HCT116 (cell line): ENCODE data around the gene ICA1. TPM values are rescaled to one million over a fixed set of nuclear protein-coding genes. Genes with fewer than 3 reads are reported as not detected.

Source experiments
- ATAC-seq: fragments of 200-7000 bp; cut with Tn5 transposase; 2 replicates; pipeline ENCODE4 v1.9.1; 2020; ENCODE audit warnings: mild to moderate bottlenecking, moderate library complexity
- BruUV-seq: library from RNA; stranded (reverse); fragments of 400-500 nt; replicated peaks from 2 replicates; lab custom pipeline; 2021; lab: Mats Ljungman, UMichigan
- CTCF ChIA-PET: fragments of 300-600 bp; sonication (Branson Sonifier 250); formaldehyde crosslinking; loops from one replicate; lab custom pipeline; 2021; ENCODE audit warnings: antibody characterized with exemption; lab: Charles Lee
- POLR2A ChIA-PET: fragments of 300-600, 350-600 bp; sonication (Branson Sonifier 250); formaldehyde crosslinking; loops from one replicate; lab custom pipeline; 2021; ENCODE audit warnings: antibody characterized with exemption; lab: Charles Lee
- RAD21 ChIA-PET, 2 experiments: fragments of 300-600 bp; sonication (Branson Sonifier 250); formaldehyde crosslinking; loops; one replicate each; lab custom pipeline; 2023; ENCODE audit warnings: low total read pairs in 2 of 2; ENCODE audit not compliant: uncharacterized antibody in 2 of 2, unreplicated experiment in 2 of 2, low non-redundant PET in 1 of 2; lab: Charles Lee
- DNase-seq: peaks from one replicate; pipeline ENCODE4 v3.0.0-alpha.2; 2010; ENCODE audit warnings: low read depth, low spot score
- H2AFZ ChIP-seq: fragments of 200-600 bp; shearing (Covaris generic), sonication (generic); 2 replicates; pipeline ENCODE4 v1.6.1; 2017; ENCODE audit warnings: low read depth, mixed run types, mixed read lengths, antibody characterized with exemption, low read length; ENCODE audit not compliant: poor library complexity, severe bottlenecking
- H3K27ac ChIP-seq: 2 replicates; pipeline ENCODE4 v1.5.1; 2012; ENCODE audit warnings: low read depth, low read length
- H3K27me3 ChIP-seq: fragments of 200-600 bp; sonication (generic); 2 replicates; pipeline ENCODE4 v1.6.1; 2016; ENCODE audit warnings: mixed run types, low read length, mixed read lengths; ENCODE audit not compliant: insufficient read depth
- H3K36me3 ChIP-seq, 2 experiments: fragments of 200-500 bp in 1 of 2; fragments of 200-600 bp in 1 of 2; sonication (Bioruptor generic) in 1 of 2; sonication (generic) in 1 of 2; 2 replicates each; pipeline versions ENCODE4 v1.5.1 to v1.6.1; 2014 to 2016; ENCODE audit warnings: low read length in 2 of 2, inconsistent platforms in 1 of 2, mixed read lengths in 1 of 2, mixed run types in 1 of 2; ENCODE audit not compliant: insufficient read depth in 2 of 2, control insufficient read depth in 1 of 2
- H3K4me1 ChIP-seq, 2 experiments: fragments of 200-600 bp in 1 of 2; sonication (generic) in 1 of 2; 2 replicates each; pipeline versions ENCODE4 v1.5.1 to v1.6.1; 2012 to 2017; ENCODE audit warnings: low read length in 2 of 2, inconsistent platforms in 1 of 2, mild to moderate bottlenecking in 1 of 2, mixed read lengths in 1 of 2, mixed run types in 1 of 2, moderate library complexity in 1 of 2; ENCODE audit not compliant: insufficient read depth in 2 of 2, control insufficient read depth in 1 of 2
- H3K4me2 ChIP-seq: fragments of 200-600 bp; sonication (generic); 2 replicates; pipeline ENCODE4 v1.6.1; 2017; ENCODE audit warnings: mixed run types, low read length, mixed read lengths
- H3K4me3 ChIP-seq, 2 experiments: fragments of 200-600 bp in 1 of 2; sonication (generic) in 1 of 2; replicated peaks in 1 of 2; 2 replicates each; pipeline ENCODE4 v1.5.1; 2011 to 2016; ENCODE audit warnings: low read length in 2 of 2, control low read depth in 1 of 2, low read depth in 1 of 2, mild to moderate bottlenecking in 1 of 2, mixed read lengths in 1 of 2, mixed run types in 1 of 2
- H3K79me2 ChIP-seq: fragments of 200-600 bp; sonication (generic); 2 replicates; pipeline ENCODE4 v1.6.1; 2017; ENCODE audit warnings: mild to moderate bottlenecking, mixed run types, low read length, moderate library complexity, mixed read lengths; ENCODE audit not compliant: insufficient read depth
- H3K9ac ChIP-seq: fragments of 200-600 bp; sonication (generic); 2 replicates; pipeline ENCODE4 v1.6.1; 2016; ENCODE audit warnings: low read length, mixed read lengths
- H3K9me2 ChIP-seq: fragments of 200-600 bp; sonication (generic), shearing (Covaris generic); 2 replicates; pipeline ENCODE4 v1.6.1; 2017; ENCODE audit warnings: mixed run types, mild to moderate bottlenecking, moderate library complexity; ENCODE audit not compliant: insufficient read depth
- H3K9me3 ChIP-seq, 2 experiments: fragments of 200-500 bp in 1 of 2; fragments of 200-600 bp in 1 of 2; sonication (Bioruptor generic) in 1 of 2; sonication (generic) in 1 of 2; 2 replicates each; pipeline ENCODE4 v1.6.1; 2014 to 2017; ENCODE audit warnings: low read length in 2 of 2, mixed read lengths in 2 of 2, inconsistent platforms in 1 of 2, low read depth in 1 of 2, mild to moderate bottlenecking in 1 of 2, mixed run types in 1 of 2, moderate library complexity in 1 of 2; ENCODE audit not compliant: control insufficient read depth in 1 of 2, insufficient read depth in 1 of 2
- H4K20me1 ChIP-seq: fragments of 200-600 bp; sonication (generic), shearing (Covaris generic); 2 replicates; pipeline ENCODE4 v1.6.1; 2017; ENCODE audit warnings: mixed run types, mild to moderate bottlenecking, moderate library complexity; ENCODE audit not compliant: insufficient read depth
- CBX3 ChIP-seq: IDR thresholded peaks from 2 replicates; pipeline ENCODE4 v1.6.1; 2012; ENCODE audit warnings: low read depth
- CEBPB ChIP-seq: IDR thresholded peaks from 2 replicates; pipeline ENCODE4 v1.6.1; 2012; ENCODE audit warnings: low read depth
- FOSL1 ChIP-seq: IDR thresholded peaks from 2 replicates; pipeline ENCODE4 v1.6.1; 2012; ENCODE audit warnings: low read depth
- JUND ChIP-seq: IDR thresholded peaks from 2 replicates; pipeline ENCODE4 v1.6.1; 2012
- YY1 ChIP-seq: IDR thresholded peaks from 2 replicates; pipeline ENCODE4 v1.6.1; 2011; ENCODE audit warnings: low read length, low read depth, moderate library complexity, mild to moderate bottlenecking; ENCODE audit not compliant: insufficient replicate concordance; ENCODE audit errors: extremely low read depth
- ZNF274 ChIP-seq: fragments of 200-500 bp; sonication (Bioruptor generic); IDR thresholded peaks from 2 replicates; pipeline ENCODE4 v1.6.1; 2014; ENCODE audit warnings: mild to moderate bottlenecking, low read depth, low read length, inconsistent platforms
- intact Hi-C: fragments of 100-400 bp; cut with micrococcal nuclease; formaldehyde crosslinking; loops from 2 replicates; pipeline ENCODE4 v1.10.0; 2022
- total RNA-seq: library from RNA; stranded (reverse); gene quantifications from one replicate; pipeline ENCODE4 v1.2.1, GENCODE V29; 2021; ENCODE audit not compliant: unreplicated experiment
- TF ChIP-seq, protein P1 (sequence below), 3 experiments: fragments of 200-600 bp in 1 of 3; sonication (generic) in 1 of 3; IDR thresholded peaks in 2 of 3; conservative IDR thresholded peaks in 1 of 3; 2 replicates each; pipeline ENCODE4 v1.5.1; 2012 to 2017; ENCODE audit warnings: low read depth in 2 of 3, low read length in 2 of 3, antibody characterized with exemption in 1 of 3, borderline replicate concordance in 1 of 3, control low read depth in 1 of 3, mild to moderate bottlenecking in 1 of 3, mixed read lengths in 1 of 3, mixed run types in 1 of 3, moderate library complexity in 1 of 3; ENCODE audit not compliant: insufficient read depth in 1 of 3

Gene ICA1
- total RNA-seq, 1 experiment from 2014 or later, result 16.4 TPM

DNA sequence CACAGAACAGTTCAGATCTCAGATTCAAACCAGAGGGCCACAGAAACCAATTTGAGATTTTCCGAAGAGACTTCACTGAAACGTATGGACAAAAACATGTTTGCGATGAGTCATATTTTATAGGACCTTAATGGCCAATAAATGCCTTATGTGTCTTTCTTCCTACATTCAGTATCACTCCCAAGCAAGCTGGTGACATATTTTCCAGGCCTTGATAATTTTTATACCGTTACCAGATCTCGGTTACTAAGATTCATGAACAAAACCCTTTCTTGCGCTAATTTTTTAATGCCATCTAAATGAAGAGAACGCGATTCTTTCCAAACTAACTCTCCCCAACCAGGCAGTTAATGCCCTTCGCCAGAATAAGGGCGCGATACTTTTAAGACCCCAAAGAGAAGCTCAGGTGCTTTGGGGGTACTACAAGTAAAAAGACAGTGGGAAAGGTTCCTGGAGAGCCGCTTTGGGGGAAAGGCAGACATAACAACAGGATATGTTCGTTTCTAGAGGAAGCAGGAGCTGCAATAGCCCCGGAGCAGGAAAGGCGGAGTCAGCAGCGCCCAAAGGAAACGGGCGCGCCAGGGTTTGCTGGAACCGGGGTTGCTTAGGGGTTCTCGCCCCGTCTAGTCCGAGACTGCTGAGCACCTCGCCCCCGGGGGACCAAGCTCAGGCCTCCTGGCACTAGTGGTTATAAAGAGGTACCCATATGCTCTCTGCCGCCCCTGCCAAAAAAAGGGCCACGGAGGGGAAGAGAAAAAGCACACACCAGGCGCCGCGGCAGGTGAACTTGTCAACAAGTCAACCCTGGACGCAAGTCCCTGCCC is 884 bp downstream of the ICA1 start:
- Histone ChIP-seq H3K27ac (peak overlapping the region; percentile 81), H2AFZ (peak overlapping the region; percentile 74), H3K79me2 (peaks cover 3% of the 10 kb centered on the region; the same call in 1 of the 2 replicates), H3K27me3 (no peaks in the 10 kb centered on the region), H3K9me3 (no peaks in the 10 kb centered on the region), H3K36me3 (no peaks in the 10 kb centered on the region), H3K9ac (peak overlapping the region; percentile 78), H3K4me2 (peak overlapping the region; percentile 81), H4K20me1 (no peaks in the 10 kb centered on the region), H3K4me1 (peaks cover 0 to 15% of the 10 kb centered on the region in 2 experiments; a peak in 3 of 4 replicates), H3K9me2 (no peaks in the 10 kb centered on the region), H3K4me3 (peak overlapping the region; percentile 70 to 82)
- ATAC-seq (peak; percentile 41), DNase-seq (no peak)
- intact Hi-C loops, result no loop called here
- TF ChIP-seq CBX3 (no peak), ZNF274 (no peak), YY1 (peak; percentile 29), CEBPB (no peak), JUND (peak; percentile 46; the same call in 1 of the 2 replicates), FOSL1 (peak; percentile 39; the same call in 1 of the 2 replicates)
- TF ChIP-seq, protein P1, sequence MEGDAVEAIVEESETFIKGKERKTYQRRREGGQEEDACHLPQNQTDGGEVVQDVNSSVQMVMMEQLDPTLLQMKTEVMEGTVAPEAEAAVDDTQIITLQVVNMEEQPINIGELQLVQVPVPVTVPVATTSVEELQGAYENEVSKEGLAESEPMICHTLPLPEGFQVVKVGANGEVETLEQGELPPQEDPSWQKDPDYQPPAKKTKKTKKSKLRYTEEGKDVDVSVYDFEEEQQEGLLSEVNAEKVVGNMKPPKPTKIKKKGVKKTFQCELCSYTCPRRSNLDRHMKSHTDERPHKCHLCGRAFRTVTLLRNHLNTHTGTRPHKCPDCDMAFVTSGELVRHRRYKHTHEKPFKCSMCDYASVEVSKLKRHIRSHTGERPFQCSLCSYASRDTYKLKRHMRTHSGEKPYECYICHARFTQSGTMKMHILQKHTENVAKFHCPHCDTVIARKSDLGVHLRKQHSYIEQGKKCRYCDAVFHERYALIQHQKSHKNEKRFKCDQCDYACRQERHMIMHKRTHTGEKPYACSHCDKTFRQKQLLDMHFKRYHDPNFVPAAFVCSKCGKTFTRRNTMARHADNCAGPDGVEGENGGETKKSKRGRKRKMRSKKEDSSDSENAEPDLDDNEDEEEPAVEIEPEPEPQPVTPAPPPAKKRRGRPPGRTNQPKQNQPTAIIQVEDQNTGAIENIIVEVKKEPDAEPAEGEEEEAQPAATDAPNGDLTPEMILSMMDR (IDR thresholded peaks at IDR 0.05 in 2 of 3, conservative IDR thresholded peaks at IDR 0.05 in 1 of 3; ENCODE audit: borderline replicate concordance in 1 of 3, insufficient read depth in 1 of 3, low read depth in 2 of 3, low read length in 2 of 3), result no peak
- POLR2A ChIA-PET, result no interaction called here
- CTCF ChIA-PET, result interaction anchor here (0.9 kb wide), 1 partner anchor 35 kb away, joined by 3 read pairs; no protein-coding TSS in a partner anchor
- no TSS peak for BruUV-seq
- RAD21 ChIA-PET, result no interaction called here
